ENCODE measurements around the gene CSNK2A1. TPM values are rescaled to one million over a fixed set of nuclear protein-coding genes. Genes with fewer than 3 reads are reported as not detected.
A peak's percentile ranks its signal among the peaks of the same experiment; 100 is the strongest.

The CSNK2A1 gene
- polyA plus RNA-seq, 1 experiment = 136 TPM

GRCh38 chr20:544153-544725 lies 649 bp upstream of the CSNK2A1 start:
- DNase-seq (ENCODE audit: low read depth, low spot score) = no peak
- ChIA-PET CTCF (interaction anchor here (1.1 to 2.8 kb wide), 4 partner anchors 18 to 195 kb away, joined by 3 to 10 read pairs (median 6); no protein-coding TSS in a partner anchor), POLR2A (interaction anchor here (0.5 to 1.3 kb wide), 4 partner anchors 19 to 108 kb away, joined by 3 to 5 read pairs (median 4); no protein-coding TSS in a partner anchor)
- Histone ChIP-seq H3K27ac (ENCODE audit: low read depth, low read length) (no peak overlapping the region), H3K9me3 (ENCODE audit: control insufficient read depth, insufficient read depth, low read length) (peaks cover 6% of the 10 kb centered on the region), H3K27me3 (ENCODE audit: control insufficient read depth, insufficient read depth, low read length) (peaks cover 5% of the 10 kb centered on the region), H3K4me3 (ENCODE audit: low read depth, low read length) (no peak overlapping the region)
- TF ChIP-seq, protein P1, sequence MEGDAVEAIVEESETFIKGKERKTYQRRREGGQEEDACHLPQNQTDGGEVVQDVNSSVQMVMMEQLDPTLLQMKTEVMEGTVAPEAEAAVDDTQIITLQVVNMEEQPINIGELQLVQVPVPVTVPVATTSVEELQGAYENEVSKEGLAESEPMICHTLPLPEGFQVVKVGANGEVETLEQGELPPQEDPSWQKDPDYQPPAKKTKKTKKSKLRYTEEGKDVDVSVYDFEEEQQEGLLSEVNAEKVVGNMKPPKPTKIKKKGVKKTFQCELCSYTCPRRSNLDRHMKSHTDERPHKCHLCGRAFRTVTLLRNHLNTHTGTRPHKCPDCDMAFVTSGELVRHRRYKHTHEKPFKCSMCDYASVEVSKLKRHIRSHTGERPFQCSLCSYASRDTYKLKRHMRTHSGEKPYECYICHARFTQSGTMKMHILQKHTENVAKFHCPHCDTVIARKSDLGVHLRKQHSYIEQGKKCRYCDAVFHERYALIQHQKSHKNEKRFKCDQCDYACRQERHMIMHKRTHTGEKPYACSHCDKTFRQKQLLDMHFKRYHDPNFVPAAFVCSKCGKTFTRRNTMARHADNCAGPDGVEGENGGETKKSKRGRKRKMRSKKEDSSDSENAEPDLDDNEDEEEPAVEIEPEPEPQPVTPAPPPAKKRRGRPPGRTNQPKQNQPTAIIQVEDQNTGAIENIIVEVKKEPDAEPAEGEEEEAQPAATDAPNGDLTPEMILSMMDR (IDR thresholded peaks at IDR 0.05; ENCODE audit: low read depth, low read length) = no peak

DNA sequence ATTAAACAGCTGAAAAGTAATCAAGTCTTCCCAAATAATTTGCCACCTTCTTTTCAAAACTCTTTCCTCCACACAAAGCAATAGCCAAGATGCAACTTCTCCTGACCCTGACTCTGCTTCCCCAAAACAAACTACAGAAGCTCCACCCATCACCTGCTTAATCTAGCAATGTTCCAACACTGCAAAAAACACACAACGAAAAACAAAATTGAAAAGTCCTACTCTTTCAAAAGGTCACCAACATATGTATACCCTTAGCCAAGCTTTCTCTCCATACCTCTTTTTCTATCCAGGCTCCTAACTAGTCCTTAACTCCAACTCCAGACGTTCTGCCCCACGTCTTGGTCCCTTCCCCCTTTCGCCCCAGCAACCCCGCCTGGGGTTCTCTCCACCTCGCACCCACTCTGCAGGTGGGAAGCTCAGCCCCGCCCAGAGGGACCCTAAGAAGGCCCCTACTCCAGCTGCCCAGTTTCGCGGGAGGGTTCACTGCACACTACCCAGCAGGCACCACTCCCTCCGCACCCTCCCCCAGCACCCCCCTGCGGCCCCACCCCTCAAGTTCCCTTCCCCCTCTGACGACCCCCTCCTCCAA lies 717 bp downstream of the CSNK2A1 start:
- Histone ChIP-seq H3K4me3 (ENCODE audit: low read depth, low read length) (peak overlapping the region; percentile 85), H3K9me3 (ENCODE audit: control insufficient read depth, insufficient read depth, low read length) (peaks cover 6% of the 10 kb centered on the region), H3K27ac (ENCODE audit: low read depth, low read length) (peak overlapping the region; percentile 66), H3K27me3 (ENCODE audit: control insufficient read depth, insufficient read depth, low read length) (peaks cover 5% of the 10 kb centered on the region)
- TF ChIP-seq, protein P1 (IDR thresholded peaks at IDR 0.05; ENCODE audit: low read depth, low read length) = no peak
- no peak for DNase-seq (ENCODE audit: low read depth, low spot score)
- CTCF ChIA-PET = interaction anchor here (1.0 to 2.8 kb wide), 3 partner anchors 18 to 196 kb away, joined by 3 to 10 read pairs (median 7); no protein-coding TSS in a partner anchor
- POLR2A ChIA-PET = interaction anchor here (0.6 to 1.3 kb wide), 4 partner anchors 8 to 110 kb away, joined by 3 to 5 read pairs (median 4); no protein-coding TSS in a partner anchor

GRCh38 chr20:540391-541201 lies 3.0 kb downstream of the CSNK2A1 start:
- Histone ChIP-seq H3K27ac (ENCODE audit: low read depth, low read length) (no peak overlapping the region), H3K9me3 (ENCODE audit: control insufficient read depth, insufficient read depth, low read length) (peaks cover 6% of the 10 kb centered on the region), H3K4me3 (ENCODE audit: low read depth, low read length) (no peak overlapping the region), H3K27me3 (ENCODE audit: control insufficient read depth, insufficient read depth, low read length) (no peaks in the 10 kb centered on the region)
- POLR2A ChIA-PET = no interaction called here
- CTCF ChIA-PET = no interaction called here
- TF ChIP-seq, protein P1 (IDR thresholded peaks at IDR 0.05; ENCODE audit: low read depth, low read length) = no peak
- DNase-seq (ENCODE audit: low read depth, low spot score) = no peak

DNA sequence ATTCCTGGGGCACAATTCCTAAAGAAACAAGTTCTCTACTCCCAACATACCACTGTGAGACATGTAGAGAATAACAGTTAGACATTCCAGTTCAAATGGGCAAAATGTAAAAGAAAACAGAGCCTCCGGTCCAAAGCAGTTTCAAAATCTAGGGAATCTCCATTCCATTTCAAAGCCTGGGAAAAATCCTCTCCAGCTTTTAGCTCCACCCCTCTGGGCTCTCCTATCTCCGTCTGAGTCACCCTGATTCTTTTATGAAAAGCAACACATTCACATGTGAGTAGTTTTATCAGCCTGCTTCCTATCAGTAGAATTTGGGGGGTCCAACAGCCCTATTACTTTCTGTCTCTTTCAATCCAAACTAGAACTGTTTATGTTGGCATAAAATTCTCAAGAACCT lies 3.7 kb downstream of the CSNK2A1 start:
- no peak for DNase-seq (ENCODE audit: low read depth, low spot score)

More for the DNA sequence above, 3.7 kb downstream of the CSNK2A1 start:
- CTCF ChIA-PET = interaction anchor here (1.0 kb wide), 2 partner anchors 25 to 186 kb away, joined by 3 read pairs; no protein-coding TSS in a partner anchor
- POLR2A ChIA-PET = no interaction called here
- Histone ChIP-seq H3K27me3 (ENCODE audit: control insufficient read depth, insufficient read depth, low read length) (no peaks in the 10 kb centered on the region), H3K4me3 (ENCODE audit: low read depth, low read length) (no peak overlapping the region), H3K9me3 (ENCODE audit: control insufficient read depth, insufficient read depth, low read length) (peaks cover 6% of the 10 kb centered on the region), H3K27ac (ENCODE audit: low read depth, low read length) (no peak overlapping the region)
- TF ChIP-seq, protein P1 (IDR thresholded peaks at IDR 0.05; ENCODE audit: low read depth, low read length) = no peak

Data from AG04450 (cell line).